Measurements from ENCODE around the gene HOXC10. TPM values are rescaled to one million over a fixed set of nuclear protein-coding genes. Genes with fewer than 3 reads are reported as not detected.

The HOXC10 gene
- total and polyA plus RNA-seq, 2 of the 8 experiments (the other 6 are each of a cell fraction or from before 2014, with no cell fraction given), result not detected

DNA sequence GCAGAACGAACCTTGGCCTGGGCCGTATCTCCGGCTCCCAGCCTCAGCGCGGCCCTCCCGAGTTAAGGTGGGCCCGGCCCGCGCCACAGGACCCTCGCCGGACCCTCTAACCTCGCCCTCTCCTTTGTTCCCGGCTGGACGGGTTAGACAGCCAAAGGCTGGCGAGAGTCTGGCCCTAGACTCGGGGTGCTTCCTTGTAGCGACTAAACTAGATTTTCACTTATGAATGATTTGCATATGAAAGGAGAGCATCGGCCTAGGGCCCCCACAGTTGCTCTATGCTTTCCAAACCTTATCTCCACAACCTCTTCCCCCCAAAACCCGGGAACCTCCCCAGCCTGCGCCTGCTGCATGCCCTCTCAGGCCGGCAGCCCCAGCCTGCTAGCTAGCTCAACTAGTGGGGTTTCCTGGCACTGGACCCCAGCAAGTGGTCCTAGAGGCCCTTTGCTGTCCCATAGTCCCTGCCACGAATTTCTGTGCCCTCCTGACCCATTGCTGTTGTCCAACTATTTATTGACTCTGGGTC, 49.9 kb downstream of the HOXC10 start:
- POLR2A ChIA-PET (ENCODE audit: partially characterized antibody), result interaction anchor here (0.6 to 1.0 kb wide), 4 partner anchors 9 to 40 kb away, joined by 3 to 4 read pairs (median 3); no protein-coding TSS in a partner anchor
- H2BK20ac ChIP-seq (ENCODE audit: low read length), result no peak overlapping the region
- TF ChIP-seq EZH2 (IDR thresholded peaks at IDR 0.05; ENCODE audit: low read depth, low read length, severe bottlenecking), result peak; percentile 94
- TF ChIP-seq, protein P1, sequence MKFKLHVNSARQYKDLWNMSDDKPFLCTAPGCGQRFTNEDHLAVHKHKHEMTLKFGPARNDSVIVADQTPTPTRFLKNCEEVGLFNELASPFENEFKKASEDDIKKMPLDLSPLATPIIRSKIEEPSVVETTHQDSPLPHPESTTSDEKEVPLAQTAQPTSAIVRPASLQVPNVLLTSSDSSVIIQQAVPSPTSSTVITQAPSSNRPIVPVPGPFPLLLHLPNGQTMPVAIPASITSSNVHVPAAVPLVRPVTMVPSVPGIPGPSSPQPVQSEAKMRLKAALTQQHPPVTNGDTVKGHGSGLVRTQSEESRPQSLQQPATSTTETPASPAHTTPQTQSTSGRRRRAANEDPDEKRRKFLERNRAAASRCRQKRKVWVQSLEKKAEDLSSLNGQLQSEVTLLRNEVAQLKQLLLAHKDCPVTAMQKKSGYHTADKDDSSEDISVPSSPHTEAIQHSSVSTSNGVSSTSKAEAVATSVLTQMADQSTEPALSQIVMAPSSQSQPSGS (IDR thresholded peaks at IDR 0.05; ENCODE audit: low read length), result no peak
- no peak for TF ChIP-seq NRF1 (IDR thresholded peaks at IDR 0.05; ENCODE audit: low read depth, low read length)
- TF ChIP-seq EGR1 (IDR thresholded peaks at IDR 0.05; ENCODE audit: borderline replicate concordance, low read depth, low read length), result no peak
- TF ChIP-seq, protein P2, sequence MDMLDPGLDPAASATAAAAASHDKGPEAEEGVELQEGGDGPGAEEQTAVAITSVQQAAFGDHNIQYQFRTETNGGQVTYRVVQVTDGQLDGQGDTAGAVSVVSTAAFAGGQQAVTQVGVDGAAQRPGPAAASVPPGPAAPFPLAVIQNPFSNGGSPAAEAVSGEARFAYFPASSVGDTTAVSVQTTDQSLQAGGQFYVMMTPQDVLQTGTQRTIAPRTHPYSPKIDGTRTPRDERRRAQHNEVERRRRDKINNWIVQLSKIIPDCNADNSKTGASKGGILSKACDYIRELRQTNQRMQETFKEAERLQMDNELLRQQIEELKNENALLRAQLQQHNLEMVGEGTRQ (IDR thresholded peaks at IDR 0.05; ENCODE audit: low read length), result no peak
- no peak for TF ChIP-seq KDM5A (IDR thresholded peaks at IDR 0.05; ENCODE audit: low read length)
- TF ChIP-seq JUND (IDR thresholded peaks at IDR 0.05; ENCODE audit: low read length), result no peak
- TF ChIP-seq CEBPB (IDR thresholded peaks at IDR 0.05; ENCODE audit: low read depth, low read length), result no peak
- no peak for TF ChIP-seq SIN3A (conservative IDR thresholded peaks at IDR 0.05 in 1 of 2, IDR thresholded peaks at IDR 0.05 in 1 of 2; ENCODE audit: low read depth in 1 of 2, low read length in 2 of 2)
- TF ChIP-seq KDM4A (IDR thresholded peaks at IDR 0.05; ENCODE audit: low read depth, low read length, severe bottlenecking), result no peak

More for the DNA sequence above, 49.9 kb downstream of the HOXC10 start:
- H3K9ac ChIP-seq (replicated peaks in 1 of 4; ENCODE audit: extremely low read depth in 1 of 4, low read depth in 3 of 4, low read length in 3 of 4), result no peak overlapping the region
- no peak overlapping the region for H2BK12ac ChIP-seq (ENCODE audit: low read depth, low read length)
- no peak overlapping the region for H3K4me2 ChIP-seq (ENCODE audit: insufficient read depth in 1 of 2, low read depth in 2 of 2, low read length in 2 of 2)
- H3K79me2 ChIP-seq (ENCODE audit: control insufficient read depth in 1 of 2, insufficient read depth in 2 of 2, low read length in 2 of 2), result no peaks in the 10 kb centered on the region
- no peak overlapping the region for H3K18ac ChIP-seq (ENCODE audit: extremely low read depth, low read length)
- H4K5ac ChIP-seq (ENCODE audit: insufficient read length, low read depth, low read length), result no peak overlapping the region
- no peak overlapping the region for H3K4ac ChIP-seq (replicated peaks; ENCODE audit: insufficient read length, low read depth, low read length)
- WGBS, 2 experiments (ENCODE audit: extremely low coverage in 1 of 2, insufficient coverage in 1 of 2, insufficient read length in 1 of 2, insufficient replicate concordance in 2 of 2, low coverage in 1 of 2, low lambda C conversion rate in 2 of 2, missing lambda C conversion rate in 1 of 2), result 29% methylated on average over 14 of the region's 22 CpGs; no CpG with 5 or more reads in 1 of the 2 experiments
- no peak overlapping the region for H2AFZ ChIP-seq (ENCODE audit: low read length)
- FAIRE-seq (no peak), DNase-seq (ENCODE audit: low read depth in 1 of 2, low spot score in 2 of 2) (no peak)
- no peak overlapping the region for H4K8ac ChIP-seq (ENCODE audit: extremely low read depth, insufficient read depth, low read length)
- H2BK15ac ChIP-seq (ENCODE audit: low read length), result no peak overlapping the region
- H3K56ac ChIP-seq (replicated peaks; ENCODE audit: insufficient read length, low read depth, low read length), result no peak overlapping the region
- H4K20me1 ChIP-seq (replicated peaks in 1 of 2; ENCODE audit: control insufficient read depth in 1 of 2, insufficient read depth in 2 of 2, low read length in 2 of 2), result peaks cover 12 to 23% of the 10 kb centered on the region in 2 experiments
- H3K4me1 ChIP-seq (replicated peaks in 1 of 4; ENCODE audit: control insufficient read depth in 3 of 4, insufficient read depth in 4 of 4, low read length in 3 of 4), result peaks cover 0 to 7% (median 0%) of the 10 kb centered on the region in 4 experiments; a peak in 4 of 7 replicates
- no peak overlapping the region for H4K91ac ChIP-seq (replicated peaks; ENCODE audit: insufficient read length, low read length)
- H3K36me3 ChIP-seq (ENCODE audit: control insufficient read depth in 2 of 4, insufficient read depth in 4 of 4, low read length in 3 of 4), result peaks cover 0 to 8% (median 0%) of the 10 kb centered on the region in 4 experiments; a peak in 1 of 8 replicates
- no peak overlapping the region for H3K14ac ChIP-seq (ENCODE audit: insufficient read length)
- no peak overlapping the region for H2BK5ac ChIP-seq (ENCODE audit: low read depth, low read length)
- H3K9me3 ChIP-seq (ENCODE audit: insufficient read depth in 2 of 2, low read depth in 1 of 2, low read length in 1 of 2), result no peaks in the 10 kb centered on the region; a peak in 1 of 4 replicates
- no peaks in the 10 kb centered on the region for H3K23me2 ChIP-seq (ENCODE audit: low read depth, low read length)
- no peak overlapping the region for H2AK5ac ChIP-seq (ENCODE audit: low read depth, low read length)
- no peaks in the 10 kb centered on the region for H3K79me1 ChIP-seq (ENCODE audit: low read depth, low read length)
- no peak overlapping the region for H3K23ac ChIP-seq (ENCODE audit: insufficient read length)
- no peak overlapping the region for H3K27ac ChIP-seq (ENCODE audit: low read depth, low read length)
- no peak overlapping the region for H3K4me3 ChIP-seq (ENCODE audit: extremely low read depth in 1 of 4, insufficient read depth in 2 of 4, low read depth in 3 of 4, low read length in 4 of 4)
- CTCF ChIA-PET (ENCODE audit: partially characterized antibody), result interaction anchor here (0.6 to 20.0 kb wide), 13 partner anchors 10 to 180 kb away, joined by 3 to 339 read pairs (median 3); partner anchors contain the start of genes HOXC10, HOXC4 and SMUG1
- no peak overlapping the region for H2BK120ac ChIP-seq (replicated peaks; ENCODE audit: low read depth, low read length)
- peaks cover 96 to 100% (median 98%) of the 10 kb centered on the region in 4 experiments for H3K27me3 ChIP-seq (replicated peaks in 1 of 4; ENCODE audit: control insufficient read depth in 3 of 4, extremely low read depth in 1 of 4, insufficient read depth in 3 of 4, low read length in 3 of 4)
